NCI-H82 treated with DMSO at 0.1 percent for 48 hours (cell line): Measurements from ENCODE around the gene FAM90A1.
A peak's percentile ranks its signal among the peaks of the same experiment; 100 is the strongest.
"Not testable (repeated sequence)": the region's sequence is repeated elsewhere in the genome, so short reads cannot be mapped to it uniquely, and the experiment has no call there.

ENCODE experiments used
- DNase-seq: peaks from one replicate; lab custom pipeline; 2025; ENCODE audit not compliant: unreplicated experiment; lab: John Stamatoyannopoulos, UW

FAM90A1 gene

GRCh38 chr12:8226992-8227731 is at the start of gene FAM90A1:
Gene FAM90A1, minus strand, starts transcription at chr12:8227618. Its CDS starts 2,786 bp downstream, at chr12:8224832.
- not testable (repeated sequence) for DNase-seq

- DNase-seq = not testable (repeated sequence)
These were observed 49.0 kb upstream of the FAM90A1 start for GRCh38 chr12:8276397-8276796.

- DNase-seq = not testable (repeated sequence)
These were observed 39.3 kb upstream of the FAM90A1 start for GRCh38 chr12:8266706-8267105.

- not testable (repeated sequence) for DNase-seq
These were observed 36.8 kb upstream of the FAM90A1 start for GRCh38 chr12:8264236-8264635.

GRCh38 chr12:8261111-8261554 is 33.7 kb upstream of the FAM90A1 start:
- not testable (repeated sequence) for DNase-seq

- not testable (repeated sequence) for DNase-seq
These were observed 28.9 kb upstream of the FAM90A1 start for GRCh38 chr12:8256356-8256755.

GRCh38 chr12:8254705-8255104 is 27.3 kb upstream of the FAM90A1 start:
- DNase-seq = not testable (repeated sequence)

- DNase-seq = not testable (repeated sequence)
These were observed 24.8 kb upstream of the FAM90A1 start for GRCh38 chr12:8252056-8252818.

GRCh38 chr12:8251616-8252015 is 24.2 kb upstream of the FAM90A1 start:
- not testable (repeated sequence) for DNase-seq

- DNase-seq = not testable (repeated sequence)
These were observed 19.6 kb upstream of the FAM90A1 start for GRCh38 chr12:8246941-8247535.

- peak; percentile 59 for DNase-seq
These were observed 16.3 kb upstream of the FAM90A1 start for GRCh38 chr12:8243682-8244161.

GRCh38 chr12:8242880-8243681 is 15.7 kb upstream of the FAM90A1 start:
- peak; percentile 85 for DNase-seq

GRCh38 chr12:8242622-8242879 is 15.1 kb upstream of the FAM90A1 start:
- not testable (repeated sequence) for DNase-seq

GRCh38 chr12:8241917-8242621 is 14.7 kb upstream of the FAM90A1 start:
- DNase-seq = not testable (repeated sequence)

- DNase-seq = not testable (repeated sequence)
These were observed 13.1 kb upstream of the FAM90A1 start for GRCh38 chr12:8240340-8241114.

- not testable (repeated sequence) for DNase-seq
These were observed 9.6 kb upstream of the FAM90A1 start for GRCh38 chr12:8237031-8237430.

GRCh38 chr12:8235316-8236157 is 8.1 kb upstream of the FAM90A1 start:
- DNase-seq = not testable (repeated sequence)

GRCh38 chr12:8234746-8235145 is 7.3 kb upstream of the FAM90A1 start:
- not testable (repeated sequence) for DNase-seq
